Adipocyte (in vitro differentiated cells): ENCODE results near the gene OR8B12.
"Not testable (repeated sequence)": the region's sequence is repeated elsewhere in the genome, so short reads cannot be mapped to it uniquely, and the experiment has no call there.

Source experiments
- DNase-seq: peaks from one replicate; pipeline ENCODE4 v3.0.0-alpha.2; 2015; ENCODE audit warnings: low read depth
- H3K27me3 ChIP-seq: replicated peaks from 2 replicates; pipeline ENCODE4 v1.7.0; 2013; ENCODE audit warnings: mild to moderate bottlenecking, low read length, moderate library complexity; ENCODE audit not compliant: control insufficient read depth, insufficient read depth
- H3K36me3 ChIP-seq: 2 replicates; pipeline ENCODE4 v1.7.0; 2013; ENCODE audit warnings: low read length, mild to moderate bottlenecking, moderate library complexity; ENCODE audit not compliant: control insufficient read depth, insufficient read depth, severe bottlenecking
- H3K4me1 ChIP-seq: 2 replicates; pipeline ENCODE4 v1.7.0; 2013; ENCODE audit warnings: mild to moderate bottlenecking, low read length, moderate library complexity; ENCODE audit not compliant: control insufficient read depth, insufficient read depth
- H3K4me3 ChIP-seq: 2 replicates; pipeline ENCODE4 v1.7.0; 2013; ENCODE audit warnings: mild to moderate bottlenecking, low read length, moderate library complexity
- H3K9ac ChIP-seq: 2 replicates; pipeline ENCODE4 v1.7.0; 2013; ENCODE audit warnings: mild to moderate bottlenecking, low read length, moderate library complexity
- H3K9me3 ChIP-seq: 2 replicates; pipeline ENCODE4 v1.7.0; 2013; ENCODE audit warnings: mild to moderate bottlenecking, low read length, moderate library complexity; ENCODE audit not compliant: control insufficient read depth

Gene OR8B12

DNA sequence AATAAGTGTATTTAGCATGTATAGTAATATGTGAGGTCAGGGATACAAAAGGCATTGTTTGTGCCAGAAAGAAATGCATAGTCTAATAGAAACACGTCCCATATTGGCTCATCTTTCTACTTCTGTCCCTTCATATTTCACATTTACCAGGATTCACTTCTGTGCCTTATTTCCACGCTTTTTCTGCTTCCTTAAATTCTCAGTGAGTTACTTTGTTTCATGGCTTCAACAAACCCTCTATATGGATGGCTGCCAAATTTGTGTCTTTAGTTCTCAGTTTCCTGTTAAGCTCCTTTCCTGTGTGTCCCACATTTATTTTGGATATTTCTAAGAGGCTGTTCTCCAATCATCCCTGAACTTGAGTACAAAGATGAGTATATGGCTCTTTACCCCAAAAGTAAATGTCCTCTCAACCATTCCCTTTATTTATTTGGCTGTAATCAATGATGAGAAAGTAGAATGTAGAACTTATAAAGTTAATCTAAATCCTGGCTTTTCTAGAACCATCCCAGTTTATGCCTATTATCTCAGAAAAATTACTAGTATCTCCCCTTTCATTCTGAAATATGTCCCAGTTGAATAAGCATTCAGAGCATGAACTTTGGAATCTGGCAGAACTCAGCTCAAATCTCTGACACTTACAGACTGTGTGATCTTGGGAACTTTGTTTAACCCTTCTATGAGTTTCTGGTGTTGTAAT, 23.5 kb downstream of the OR8B12 start:
- H3K4me1 ChIP-seq, result no peaks in the 10 kb centered on the region
- DNase-seq, result no peak
- no peak overlapping the region for H3K4me3 ChIP-seq
- H3K9ac ChIP-seq, result no peak overlapping the region
- no peaks in the 10 kb centered on the region for H3K9me3 ChIP-seq
- H3K27me3 ChIP-seq, result peaks cover 29% of the 10 kb centered on the region
- no peaks in the 10 kb centered on the region for H3K36me3 ChIP-seq

DNA sequence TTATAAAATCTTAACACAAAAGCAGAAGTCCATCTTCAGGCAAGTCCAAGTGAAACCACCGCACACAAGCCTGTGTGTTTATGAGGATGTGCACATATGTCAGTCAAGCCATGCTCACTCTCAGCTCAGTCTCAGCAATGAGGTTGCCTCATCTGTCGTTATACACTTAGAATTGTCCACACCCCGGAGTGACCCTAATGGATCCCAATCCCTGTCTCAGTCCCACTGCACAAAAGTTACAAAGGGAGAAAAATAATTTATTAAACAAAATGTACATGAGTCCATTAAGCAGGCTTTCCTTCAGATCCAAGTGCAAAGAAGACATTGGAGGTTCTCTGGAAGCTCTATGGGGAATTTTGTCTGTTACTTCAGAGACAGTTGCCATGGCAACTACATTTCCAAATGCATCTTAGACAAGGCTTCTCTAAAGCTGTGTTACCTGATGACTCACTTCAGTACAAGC, 24.4 kb downstream of the OR8B12 start:
- H3K36me3 ChIP-seq, result no peaks in the 10 kb centered on the region
- no peaks in the 10 kb centered on the region for H3K4me1 ChIP-seq
- DNase-seq, result peak; percentile 1
- H3K9me3 ChIP-seq, result no peaks in the 10 kb centered on the region
- H3K9ac ChIP-seq, result no peak overlapping the region
- peaks cover 29% of the 10 kb centered on the region for H3K27me3 ChIP-seq
- H3K4me3 ChIP-seq, result no peak overlapping the region

DNA sequence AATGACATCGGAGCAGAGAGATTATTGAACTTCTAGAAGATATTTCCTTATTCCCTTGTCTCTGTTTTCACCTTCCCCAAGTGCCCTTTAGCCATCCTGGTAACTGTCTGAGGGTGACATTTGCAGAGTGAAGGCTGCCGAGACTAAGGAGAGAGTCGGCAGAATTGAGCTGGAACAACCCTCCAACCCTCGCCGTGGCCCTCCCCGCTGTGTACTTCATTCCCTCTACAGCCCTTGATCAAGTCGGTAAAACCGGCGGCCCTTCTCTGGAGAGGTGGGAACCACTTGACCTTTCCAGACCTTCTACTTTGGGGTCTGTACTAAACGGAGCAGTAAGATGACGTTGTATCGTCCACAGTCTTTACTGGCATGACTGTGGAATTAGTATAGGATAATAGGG, 26.1 kb downstream of the OR8B12 start:
- no peak for DNase-seq
- Histone ChIP-seq H3K27me3 (peaks cover 29% of the 10 kb centered on the region), H3K9ac (no peak overlapping the region), H3K9me3 (no peaks in the 10 kb centered on the region), H3K4me1 (no peaks in the 10 kb centered on the region), H3K4me3 (no peak overlapping the region), H3K36me3 (no peaks in the 10 kb centered on the region)

DNA sequence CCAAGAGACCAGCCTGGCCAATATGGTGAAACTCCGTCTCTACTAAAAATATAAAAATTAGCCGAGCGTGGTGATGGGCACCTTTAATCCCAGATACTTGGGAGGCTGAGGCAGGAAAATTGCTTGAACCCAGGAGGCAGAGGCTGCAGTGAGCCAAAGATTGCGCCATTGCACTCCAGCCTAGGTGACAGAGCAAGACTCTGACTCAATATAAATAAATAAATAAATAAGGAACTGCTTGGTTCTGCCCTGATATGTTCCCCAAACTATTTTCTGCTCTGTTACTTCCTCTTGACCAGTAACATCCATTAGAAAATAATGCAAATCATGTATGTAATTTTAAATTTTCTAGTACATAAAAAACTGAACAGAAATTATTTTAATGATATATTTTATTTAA, 28.8 kb downstream of the OR8B12 start:
- H3K36me3 ChIP-seq, H3K4me1 ChIP-seq, H3K4me3 ChIP-seq, H3K9me3 ChIP-seq, H3K9ac ChIP-seq, DNase-seq: not testable (repeated sequence)
- peaks cover 24% of the 10 kb centered on the region for H3K27me3 ChIP-seq

DNA sequence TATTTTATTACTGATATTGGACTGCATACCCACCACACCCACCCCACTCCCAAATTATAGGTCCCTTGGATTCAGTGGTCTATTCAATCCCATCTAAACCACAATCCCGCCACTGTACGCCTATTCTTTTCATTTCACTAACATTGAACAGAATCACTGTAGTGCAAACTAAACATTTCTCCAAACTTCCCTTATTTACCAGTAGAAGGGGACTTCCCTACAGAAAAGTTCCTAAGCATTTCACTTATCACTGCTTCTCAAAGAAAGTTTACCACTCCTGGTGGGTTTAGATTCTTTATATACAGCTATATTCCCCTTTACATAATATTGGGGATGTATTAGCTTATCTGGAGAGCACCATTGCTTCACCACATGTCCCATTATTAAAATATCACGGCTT, 29.3 kb downstream of the OR8B12 start:
- Histone ChIP-seq H3K4me1 (no peaks in the 10 kb centered on the region), H3K9ac (no peak overlapping the region), H3K27me3 (peaks cover 24% of the 10 kb centered on the region), H3K36me3 (no peaks in the 10 kb centered on the region), H3K4me3 (no peak overlapping the region), H3K9me3 (peaks cover 1% of the 10 kb centered on the region)
- no peak for DNase-seq

DNA sequence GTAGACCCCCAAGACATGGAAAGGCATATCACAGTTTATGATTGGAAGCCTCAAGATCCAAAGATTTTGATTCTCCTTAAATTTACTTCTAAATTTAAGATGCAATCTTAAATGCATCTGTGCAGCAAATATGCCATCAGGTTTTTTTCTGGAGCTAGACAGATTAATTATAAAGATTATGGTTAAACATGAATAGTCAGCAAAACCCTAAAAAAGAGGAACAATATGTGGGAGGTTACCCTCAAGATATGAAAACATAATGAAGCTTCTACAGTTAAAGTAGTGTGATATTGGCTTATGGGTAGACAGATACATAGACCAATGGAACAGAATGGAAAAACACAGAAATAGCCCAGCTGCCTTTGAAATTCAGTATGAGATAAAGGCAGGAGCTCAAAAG, 31.7 kb downstream of the OR8B12 start:
- no peaks in the 10 kb centered on the region for H3K36me3 ChIP-seq
- no peak for DNase-seq
- H3K4me1 ChIP-seq, result no peaks in the 10 kb centered on the region
- peaks cover 12% of the 10 kb centered on the region for H3K9me3 ChIP-seq
- peaks cover 2% of the 10 kb centered on the region for H3K27me3 ChIP-seq
- no peak overlapping the region for H3K4me3 ChIP-seq
- no peak overlapping the region for H3K9ac ChIP-seq

DNA sequence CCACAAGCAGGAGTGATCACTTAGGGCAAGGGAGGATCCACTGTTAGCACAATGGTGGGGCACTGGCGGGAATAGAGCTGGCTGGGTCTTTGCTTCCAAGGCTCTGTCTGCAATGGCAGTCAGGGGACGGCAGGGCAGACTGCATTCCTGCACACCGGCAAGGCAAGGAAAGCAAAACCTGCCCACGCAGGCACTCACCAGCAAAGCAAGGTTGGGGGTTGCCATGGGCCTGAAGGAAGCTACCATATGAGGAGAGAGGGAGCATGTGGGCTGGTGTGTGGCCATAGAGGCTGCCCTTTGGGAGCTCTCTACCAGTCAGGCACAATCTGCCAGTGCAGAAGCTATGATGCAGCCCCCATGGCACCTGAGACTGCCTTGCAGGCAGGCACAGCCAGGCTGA, 33.2 kb downstream of the OR8B12 start:
- no peak overlapping the region for H3K4me3 ChIP-seq
- H3K27me3 ChIP-seq, result no peaks in the 10 kb centered on the region
- H3K9me3 ChIP-seq, result peaks cover 12% of the 10 kb centered on the region
- H3K9ac ChIP-seq, result no peak overlapping the region
- no peaks in the 10 kb centered on the region for H3K36me3 ChIP-seq
- H3K4me1 ChIP-seq, result no peaks in the 10 kb centered on the region
- DNase-seq, result no peak

DNA sequence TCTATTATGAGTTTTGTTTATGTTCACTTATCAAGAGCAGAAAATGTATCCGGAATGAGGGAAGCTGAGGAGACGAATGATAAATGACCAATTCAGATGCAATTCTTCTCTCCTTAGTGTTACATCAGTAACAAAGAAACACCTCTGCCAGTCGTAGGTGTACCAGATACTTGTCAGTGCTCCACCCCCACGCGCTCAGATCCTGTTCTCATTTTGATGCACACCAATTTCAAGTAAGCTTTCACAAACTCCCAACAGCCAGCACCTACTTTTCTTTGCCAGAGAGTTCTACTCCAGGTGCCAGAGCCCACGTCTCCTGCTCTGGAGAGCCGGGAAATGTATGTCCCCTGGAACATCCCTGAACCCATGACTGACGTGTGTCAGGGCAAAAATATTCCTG, 43.7 kb downstream of the OR8B12 start:
- Histone ChIP-seq H3K9me3 (no peaks in the 10 kb centered on the region), H3K36me3 (no peaks in the 10 kb centered on the region), H3K4me1 (no peaks in the 10 kb centered on the region), H3K4me3 (no peak overlapping the region), H3K27me3 (no peaks in the 10 kb centered on the region), H3K9ac (no peak overlapping the region)
- no peak for DNase-seq

DNA sequence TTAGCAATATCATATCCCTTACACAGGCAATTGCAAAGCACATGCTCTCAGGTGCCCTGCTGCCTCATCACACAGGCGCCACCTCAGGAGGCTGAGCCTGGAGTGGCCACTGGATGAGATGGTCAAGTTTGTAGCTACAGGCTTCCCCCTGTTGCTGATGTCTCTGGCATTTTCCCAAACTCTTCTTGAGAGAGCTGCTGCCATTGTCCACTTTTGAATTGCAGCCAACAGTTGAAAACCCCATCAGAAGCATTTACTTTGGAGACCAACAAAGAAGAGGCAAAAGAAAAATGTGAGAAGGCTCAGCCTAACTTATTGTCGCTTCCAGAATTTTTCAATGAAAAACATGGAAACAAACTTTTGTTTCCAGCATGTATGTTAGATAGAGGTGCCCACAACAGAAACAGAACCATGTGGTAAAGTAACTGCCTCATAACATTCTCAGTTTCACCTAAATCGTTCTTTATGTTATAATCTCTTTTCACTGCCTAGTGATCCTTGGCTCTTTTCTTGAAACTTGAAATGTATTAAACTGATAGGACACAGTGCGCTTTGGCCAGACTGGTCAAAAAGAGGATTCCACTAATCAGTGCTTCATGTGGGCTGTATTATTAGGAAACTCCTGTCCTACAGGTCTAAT, 50.3 kb downstream of the OR8B12 start:
- DNase-seq, result no peak
- H3K36me3 ChIP-seq, result no peaks in the 10 kb centered on the region
- H3K9me3 ChIP-seq, result no peaks in the 10 kb centered on the region
- H3K9ac ChIP-seq, result no peak overlapping the region
- no peaks in the 10 kb centered on the region for H3K4me1 ChIP-seq
- no peak overlapping the region for H3K4me3 ChIP-seq
- no peaks in the 10 kb centered on the region for H3K27me3 ChIP-seq
